Activated CD4-positive, alpha-beta T cell treated with anti-CD3 and anti-CD28 coated beads, Interleukin-2, amount 50 U/mL, for 4 hours (primary cell): ENCODE measurements around the gene EFCAB12.
"Not testable (repeated sequence)": the region's sequence is repeated elsewhere in the genome, so short reads cannot be mapped to it uniquely, and the experiment has no call there.

Source experiments
- DNase-seq, 2 experiments: peaks; one replicate each; pipeline ENCODE4 v3.0.0-alpha.2; 2020

Gene EFCAB12

GRCh38 chr3:129391583-129391982 lies 36.9 kb downstream of the EFCAB12 start:
- not testable (repeated sequence) for DNase-seq

- DNase-seq = no peak
Measured at GRCh38 chr3:129389572-129389937, 38.9 kb downstream of the EFCAB12 start.

- DNase-seq = not testable (repeated sequence)
Measured at GRCh38 chr3:129388791-129389571, 39.5 kb downstream of the EFCAB12 start.

GRCh38 chr3:129387487-129387886 lies 40.9 kb downstream of the EFCAB12 start:
- DNase-seq = no peak

- DNase-seq = no peak
Measured at GRCh38 chr3:129386984-129387383, 41.5 kb downstream of the EFCAB12 start.

GRCh38 chr3:129385507-129385906 lies 42.9 kb downstream of the EFCAB12 start:
- DNase-seq = not testable (repeated sequence)

- DNase-seq = no peak
Measured at GRCh38 chr3:129384594-129385323, 43.7 kb downstream of the EFCAB12 start.

GRCh38 chr3:129384103-129384502 lies 44.3 kb downstream of the EFCAB12 start:
- DNase-seq = not testable (repeated sequence)

GRCh38 chr3:129383292-129383860 lies 45.1 kb downstream of the EFCAB12 start:
- peak; percentile 22 to 30 for DNase-seq

- DNase-seq = no peak
Measured at GRCh38 chr3:129382366-129382765, 46.1 kb downstream of the EFCAB12 start.

- DNase-seq = no peak
Measured at GRCh38 chr3:129379582-129380358, 48.7 kb downstream of the EFCAB12 start.

- no peak for DNase-seq
Measured at GRCh38 chr3:129378949-129379348, 49.5 kb downstream of the EFCAB12 start.

- DNase-seq = no peak
Measured at GRCh38 chr3:129377615-129378014, 50.8 kb downstream of the EFCAB12 start.

GRCh38 chr3:129375099-129375498 lies 53.3 kb downstream of the EFCAB12 start:
- no peak for DNase-seq

- DNase-seq = no peak
Measured at GRCh38 chr3:129371041-129371826, 57.2 kb downstream of the EFCAB12 start.

GRCh38 chr3:129370248-129370964 lies 58.0 kb downstream of the EFCAB12 start:
- DNase-seq = no peak

- DNase-seq = no peak
Measured at GRCh38 chr3:129369711-129370110, 58.7 kb downstream of the EFCAB12 start.

- no peak for DNase-seq
Measured at GRCh38 chr3:129367821-129368220, 60.6 kb downstream of the EFCAB12 start.

- DNase-seq = no peak
Measured at GRCh38 chr3:129366312-129366831, 62.1 kb downstream of the EFCAB12 start.

GRCh38 chr3:129365296-129366136 lies 62.9 kb downstream of the EFCAB12 start:
- no peak for DNase-seq
